Skin of body (tissue), 2 donors: Measurements from ENCODE around the gene BSPRY. TPM values are rescaled to one million over a fixed set of nuclear protein-coding genes. Genes with fewer than 3 reads are reported as not detected.
"Not testable (repeated sequence)": the region's sequence is repeated elsewhere in the genome, so short reads cannot be mapped to it uniquely, and the experiment has no call there.

Source experiments
- DNase-seq: peaks from one replicate; lab custom pipeline; 2025; lab: John Stamatoyannopoulos, UW
- total RNA-seq: library from RNA; depleted of rRNA; stranded (reverse); fragments of >200 nt; gene quantifications from one replicate; pipeline ENCODE4 v1.2.3, GENCODE V29; 2014

The BSPRY gene
- total RNA-seq, 1 donor from 2014 or later = 3.9 TPM

DNA sequence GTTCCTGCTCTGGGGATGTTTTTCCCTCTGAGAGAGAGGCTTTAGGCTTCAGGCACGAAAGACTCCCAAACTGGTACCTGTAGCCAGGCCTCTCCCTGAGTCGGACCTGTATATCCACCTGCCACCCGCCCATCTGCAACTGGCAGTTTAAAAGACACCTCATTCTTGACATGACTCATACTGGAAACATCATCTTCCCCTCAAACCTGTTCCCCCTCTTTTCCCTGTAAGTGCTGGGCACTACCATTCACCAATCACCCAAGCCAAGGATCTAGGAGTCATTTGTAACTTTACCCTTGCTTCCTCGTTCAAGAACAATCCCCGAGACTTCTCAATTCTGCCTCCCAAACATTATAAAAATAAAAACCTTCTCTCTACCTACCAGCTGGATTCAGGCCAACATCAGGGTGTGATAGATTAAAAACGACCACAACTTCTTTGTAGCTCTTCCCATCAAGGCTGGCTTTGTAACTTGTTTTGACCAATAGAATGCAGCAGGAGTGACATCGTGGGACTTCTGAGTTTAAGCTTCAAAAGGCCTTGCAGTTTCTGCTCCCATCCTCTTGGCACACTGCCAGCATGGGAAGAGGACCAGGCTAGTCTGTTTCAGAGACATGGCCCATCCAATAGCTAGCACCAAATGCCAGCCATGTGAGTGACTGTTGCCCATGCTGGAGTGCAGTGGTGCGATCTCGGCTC is 7.5 kb upstream of the BSPRY start:
- DNase-seq = peak; percentile 4

DNA sequence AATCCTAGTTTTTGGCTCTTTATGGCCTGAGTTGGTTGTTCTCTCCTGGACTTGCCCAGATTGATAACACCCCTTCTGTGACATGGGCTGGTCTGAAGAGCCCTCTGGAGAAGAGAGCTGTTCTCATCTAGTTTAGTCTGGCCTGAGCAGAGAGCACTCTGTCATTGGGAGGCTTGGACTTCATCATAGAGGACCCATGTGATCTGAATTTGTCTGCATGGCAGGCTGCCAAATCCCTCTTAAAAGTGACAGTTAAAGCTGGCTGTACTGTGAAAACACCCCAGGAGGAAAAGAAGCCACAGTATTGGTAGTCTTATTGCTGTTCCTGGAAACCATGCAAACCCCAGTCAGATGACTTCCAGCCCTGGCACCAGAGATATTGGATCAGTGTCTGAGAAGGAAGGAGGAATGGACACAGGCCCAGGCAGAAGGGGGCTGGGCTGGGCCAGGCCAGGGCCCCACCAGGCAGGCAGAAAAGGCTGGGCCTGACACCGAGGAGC is 5.6 kb upstream of the BSPRY start:
- DNase-seq = peak; percentile 53

DNA sequence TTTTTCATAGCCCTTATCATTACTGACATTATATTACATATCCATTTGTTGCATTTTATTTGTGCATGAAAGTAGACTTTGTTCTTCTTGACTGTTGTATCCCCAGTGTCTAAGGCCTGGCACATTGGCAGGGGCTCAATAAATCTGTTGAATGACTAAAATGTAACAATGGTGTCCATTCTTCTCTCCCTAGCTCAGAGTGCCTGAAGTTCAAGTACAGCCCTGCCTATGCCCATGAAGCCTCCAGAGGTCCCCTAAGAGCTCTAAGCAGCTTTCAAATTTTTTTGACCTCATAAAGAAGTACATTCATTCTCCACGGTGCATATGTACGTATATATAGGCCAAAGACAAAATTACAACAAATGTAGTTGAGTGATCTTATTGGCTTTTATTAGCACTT is 4.2 kb upstream of the BSPRY start:
- no peak for DNase-seq

DNA sequence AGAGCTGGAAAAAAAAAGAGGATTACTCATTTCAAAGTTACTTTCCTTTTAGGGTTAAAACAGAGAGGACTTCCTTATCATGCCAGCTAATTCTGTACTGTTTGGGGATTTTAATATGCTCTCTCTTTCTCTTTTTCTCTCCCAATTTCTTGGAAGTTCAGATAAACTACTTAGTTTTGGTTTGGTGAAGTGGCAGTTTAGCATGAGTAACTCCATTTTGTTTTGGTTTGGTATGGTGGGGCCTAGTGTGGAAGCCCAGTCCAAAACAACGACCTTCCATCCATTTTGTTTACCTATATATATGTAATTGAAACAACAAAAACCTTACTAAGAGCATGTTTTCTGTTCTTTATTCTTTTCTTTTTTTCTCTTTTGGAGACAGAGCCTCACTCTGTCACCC is 3.7 kb upstream of the BSPRY start:
- no peak for DNase-seq

DNA sequence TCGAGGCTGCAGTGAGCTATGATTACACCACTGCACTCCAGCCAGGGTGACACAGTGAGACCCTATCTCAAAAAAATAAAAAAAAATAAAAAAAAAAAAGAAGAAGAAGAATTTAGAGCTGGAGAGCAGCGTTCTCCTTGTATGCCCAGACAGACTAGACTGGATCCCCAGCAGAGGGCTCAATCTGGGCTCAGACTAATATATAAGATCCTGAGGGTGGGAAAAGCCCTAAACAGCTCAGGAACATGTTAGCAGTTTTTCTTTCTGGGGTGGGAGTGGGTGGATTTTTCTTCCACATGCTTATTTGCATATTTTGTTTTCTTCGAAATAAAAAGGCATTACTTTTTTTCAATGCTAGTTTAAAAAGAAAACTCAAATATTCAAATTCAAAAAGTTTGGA is 904 bp upstream of the BSPRY start:
- no peak for DNase-seq

DNA sequence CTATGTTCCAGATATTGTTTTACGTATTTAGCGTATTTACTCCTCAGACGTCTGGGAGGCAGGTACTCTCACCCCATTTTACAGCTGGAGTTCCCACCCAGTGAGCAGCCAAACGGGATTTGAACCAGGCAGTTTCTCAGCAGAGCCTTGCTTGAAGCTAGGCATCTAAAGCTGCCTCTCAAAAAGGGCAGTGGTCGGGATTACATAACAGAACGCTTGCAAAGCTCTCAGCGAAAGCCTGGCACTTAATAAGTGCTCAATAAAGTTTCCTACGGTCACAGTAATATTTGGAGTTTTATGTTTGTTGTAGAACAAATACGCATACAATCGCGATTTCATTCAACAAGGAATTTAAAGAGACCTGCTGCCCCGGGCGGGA is 286 bp upstream of the BSPRY start:
- no peak for DNase-seq

DNA sequence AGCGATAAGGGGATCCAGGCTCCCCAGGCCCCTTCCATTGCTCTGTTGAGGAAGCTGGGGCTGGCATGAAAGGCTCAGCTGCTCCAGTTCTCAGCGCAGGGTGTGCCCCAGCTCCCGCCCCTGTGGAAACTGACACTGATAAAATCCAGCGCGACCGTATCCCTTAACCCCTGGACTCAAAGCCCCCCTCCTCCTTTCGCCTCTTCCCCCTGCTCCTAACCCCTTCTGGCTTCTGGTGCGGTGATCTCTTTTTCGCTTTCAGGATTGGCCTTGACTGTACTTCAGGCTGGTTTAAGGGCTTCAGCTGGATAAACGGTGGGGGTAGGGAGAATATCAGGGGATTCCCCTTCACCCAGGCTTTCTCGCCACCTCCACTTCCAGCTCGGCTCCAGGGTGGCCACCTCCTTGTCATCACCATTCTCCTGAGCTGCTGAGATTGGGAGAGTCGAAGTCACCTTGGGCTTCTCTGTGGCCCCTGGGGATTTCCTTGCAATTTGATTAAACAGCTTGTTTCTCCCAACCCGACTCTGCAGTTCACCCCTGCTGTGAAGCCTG is 843 bp downstream of the BSPRY start:
- no peak for DNase-seq

DNA sequence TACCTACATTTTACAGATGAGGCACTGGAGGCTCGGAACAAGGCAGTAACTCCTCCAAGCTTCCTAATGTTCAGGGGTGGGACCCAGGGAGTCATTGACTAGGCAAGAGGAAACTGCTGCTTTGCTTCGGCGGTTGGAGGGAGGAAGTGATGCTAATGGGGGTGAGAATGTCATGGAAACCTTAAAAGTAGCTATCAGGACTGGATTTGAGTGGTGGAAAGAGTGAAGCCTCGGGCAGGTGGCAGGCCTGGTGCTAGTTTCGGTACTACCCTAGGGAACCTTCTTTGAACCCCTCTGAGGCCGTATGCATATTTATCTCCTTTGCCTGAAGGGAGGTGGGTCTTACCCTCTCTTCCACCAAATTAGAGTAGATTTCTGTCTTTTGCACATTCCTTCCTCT is 1.6 kb downstream of the BSPRY start:
- no peak for DNase-seq

DNA sequence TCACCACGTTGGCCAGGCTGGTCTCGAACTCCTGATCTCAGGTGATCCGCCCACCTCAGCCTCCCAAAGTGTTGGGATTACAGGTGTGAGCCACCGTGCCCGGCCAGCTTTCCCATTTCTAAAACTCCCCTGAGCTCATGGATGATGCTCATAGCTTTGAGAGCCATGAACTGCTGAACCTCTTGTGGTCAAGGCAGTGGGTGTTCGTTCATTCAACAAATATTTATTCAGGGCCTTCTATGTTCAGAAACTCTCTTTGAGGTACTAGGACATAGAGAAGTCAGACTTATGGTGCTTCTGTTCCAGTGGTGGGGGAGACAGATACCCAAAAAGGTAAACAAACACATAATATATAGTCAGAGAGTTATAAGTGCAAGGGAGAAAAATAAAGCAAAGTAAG is 2.7 kb downstream of the BSPRY start:
- no peak for DNase-seq

DNA sequence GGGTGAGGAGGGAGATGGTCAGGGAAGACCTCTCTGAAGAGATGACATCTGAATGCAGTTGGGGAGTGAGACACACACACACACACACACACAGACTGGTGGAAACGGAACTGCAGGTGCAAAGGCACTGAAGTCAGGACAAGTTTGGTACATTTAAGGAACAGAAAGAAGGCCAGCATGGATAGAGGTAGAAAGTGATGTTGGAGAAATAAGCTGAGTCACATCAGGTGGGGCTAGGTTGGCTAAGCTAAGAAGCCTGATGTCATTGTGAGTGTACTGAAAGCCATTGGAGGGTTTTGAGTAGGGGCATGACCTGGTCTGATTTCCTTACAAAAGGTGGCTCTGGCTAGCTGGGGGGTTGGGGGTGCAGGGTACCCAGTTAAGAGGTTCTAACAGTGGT is 3.1 kb downstream of the BSPRY start:
- no peak for DNase-seq

DNA sequence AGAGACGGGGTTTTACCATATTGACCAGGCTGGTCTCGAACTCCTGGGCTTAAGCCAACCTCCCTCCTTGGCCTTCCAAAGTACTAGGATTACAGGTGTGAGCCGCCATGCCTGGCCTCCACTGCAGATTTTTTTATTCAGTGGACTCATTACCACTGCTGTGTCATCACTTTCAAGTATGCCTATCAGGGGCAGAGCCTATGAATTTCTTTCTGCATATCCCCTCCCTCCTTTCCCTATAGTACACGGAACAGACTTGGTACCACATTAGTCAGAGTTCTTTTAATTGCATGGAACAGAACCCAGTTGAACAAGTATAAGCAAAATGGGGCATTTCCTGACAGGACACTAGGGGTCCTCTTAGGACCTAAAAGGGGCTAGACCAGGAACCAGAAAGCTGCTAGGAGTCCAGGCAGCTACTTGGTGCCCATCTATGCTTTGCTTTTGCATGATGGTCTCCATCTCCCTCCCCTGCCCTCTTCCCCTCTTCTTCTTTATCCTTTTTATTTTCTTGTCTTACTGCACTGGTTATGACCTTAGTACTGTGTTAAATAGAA is 5.8 kb downstream of the BSPRY start:
- no peak for DNase-seq

DNA sequence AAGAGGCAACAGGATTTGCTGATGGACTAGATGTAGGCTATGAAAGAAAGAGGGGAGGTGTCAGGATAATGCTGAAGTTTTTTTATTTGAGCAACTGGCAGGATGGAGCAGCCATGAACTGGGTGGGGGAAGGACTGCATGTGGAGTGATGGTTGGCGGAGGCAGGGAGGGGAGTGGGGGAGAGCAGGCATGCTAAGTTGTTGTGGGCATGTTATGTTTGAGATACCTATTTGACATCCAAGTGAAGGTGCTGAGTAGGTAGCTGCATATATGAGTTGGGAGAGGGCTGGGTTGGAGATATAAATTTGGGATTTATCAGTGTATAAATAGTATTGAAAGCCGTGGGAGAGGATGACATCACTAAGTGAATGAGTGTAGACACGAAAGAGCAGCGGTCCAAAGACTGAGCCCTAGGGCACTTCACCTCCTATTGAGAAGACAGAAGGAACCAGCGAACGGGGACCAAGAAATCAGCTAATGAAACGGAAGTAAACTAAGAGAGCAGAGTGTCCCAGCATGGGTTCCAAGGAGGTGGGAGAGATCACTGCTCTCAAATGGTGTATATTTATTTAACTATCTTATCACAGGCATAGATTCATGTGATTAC is 7.4 kb downstream of the BSPRY start:
- DNase-seq = no peak

DNA sequence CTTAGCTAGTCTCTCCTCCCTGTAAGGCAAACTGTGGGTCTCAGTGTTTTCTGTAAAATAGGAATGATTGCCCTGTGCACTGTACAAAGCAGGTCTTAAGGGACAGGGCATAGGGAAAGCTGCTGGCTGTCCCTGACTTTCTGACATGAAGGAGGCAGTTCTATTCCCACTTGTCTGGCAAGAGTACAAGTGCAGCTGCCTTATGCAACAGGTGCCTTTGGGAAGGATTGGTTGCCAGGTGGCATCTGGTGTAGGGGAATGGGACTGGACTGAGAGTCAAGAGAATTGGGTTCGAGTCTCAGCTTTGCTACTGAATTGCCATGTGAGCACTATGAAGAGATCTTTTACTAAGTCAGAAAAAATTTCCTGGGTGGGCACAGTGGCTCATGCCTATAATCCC is 10.0 kb downstream of the BSPRY start:
- no peak for DNase-seq

DNA sequence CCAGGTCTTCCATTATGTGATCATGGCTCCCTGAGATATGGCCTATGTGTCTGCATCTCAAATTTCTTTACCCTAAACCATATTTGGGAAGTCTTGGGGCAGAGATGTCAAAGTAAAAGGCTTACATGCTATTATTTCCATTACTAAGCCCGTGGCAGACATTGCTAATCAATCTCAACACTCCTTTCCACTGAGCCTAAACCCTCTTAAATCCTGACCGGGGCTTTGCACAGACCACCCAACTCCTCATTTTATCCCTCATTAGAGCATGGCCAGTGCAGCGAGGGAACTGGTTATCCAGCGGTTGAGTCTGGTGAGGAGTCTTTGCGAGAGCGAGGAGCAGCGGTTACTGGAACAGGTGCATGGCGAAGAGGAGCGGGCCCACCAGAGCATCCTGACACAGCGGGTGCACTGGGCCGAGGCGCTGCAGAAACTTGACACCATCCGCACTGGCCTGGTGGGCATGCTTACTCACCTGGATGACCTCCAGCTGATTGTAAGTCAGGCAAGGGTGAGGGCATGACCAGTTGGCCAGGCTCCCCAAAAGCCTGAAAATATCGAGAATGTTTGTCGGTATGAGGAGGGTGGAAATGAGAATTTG is 11.0 kb downstream of the BSPRY start:
- DNase-seq = no peak

DNA sequence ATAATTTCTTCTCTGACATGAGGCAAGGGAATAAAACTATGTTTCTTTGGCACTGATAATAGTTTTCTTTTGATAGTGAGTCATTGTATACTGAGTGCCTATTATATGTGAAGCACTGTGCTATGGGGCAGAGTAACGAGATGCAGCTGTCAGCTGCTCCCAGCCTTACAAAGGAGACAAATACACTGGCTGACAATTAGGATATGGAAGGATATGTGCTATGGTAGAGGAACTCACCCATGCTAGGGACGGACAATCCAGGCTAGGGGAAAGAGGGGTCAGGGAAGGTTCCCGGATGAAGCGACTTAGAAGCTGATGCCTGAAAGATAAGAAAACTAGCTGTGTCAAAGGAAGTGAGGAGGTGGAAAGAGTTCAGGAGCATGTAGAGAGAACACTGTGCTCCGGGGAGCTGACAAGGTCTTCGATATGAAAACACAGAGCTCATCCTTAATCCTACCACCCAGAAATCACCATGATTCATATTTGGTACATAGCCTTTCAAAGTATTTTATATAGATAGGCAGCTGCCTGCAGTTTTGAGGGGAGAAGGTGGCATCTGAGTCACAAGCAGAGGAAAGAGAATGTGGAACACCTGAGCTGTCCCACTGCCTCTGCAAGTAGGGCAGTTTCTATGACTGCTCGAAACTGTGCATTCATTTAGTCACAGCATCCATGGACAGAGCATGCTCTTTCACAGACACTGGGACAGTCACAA is 12.1 kb downstream of the BSPRY start:
- DNase-seq = no peak

DNA sequence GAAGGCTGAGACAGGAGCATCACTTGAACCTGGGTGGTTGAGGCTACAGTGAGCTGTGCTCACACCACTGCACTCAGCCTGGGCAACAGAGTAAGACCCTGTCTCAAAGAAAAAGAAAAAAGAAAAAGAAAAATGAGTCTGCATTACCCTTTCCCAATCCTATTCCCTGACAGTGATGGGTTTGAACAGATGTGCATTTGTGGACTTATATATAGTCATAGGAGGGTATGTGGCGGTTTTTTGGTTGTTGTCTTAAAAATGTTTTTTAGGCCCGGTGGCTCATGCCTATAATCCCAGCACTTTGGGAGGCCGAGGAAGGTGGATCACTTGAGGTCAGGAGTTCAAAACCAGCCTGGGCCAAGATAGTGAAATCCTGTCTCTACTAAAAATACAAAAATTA is 14.0 kb downstream of the BSPRY start:
- no peak for DNase-seq

DNA sequence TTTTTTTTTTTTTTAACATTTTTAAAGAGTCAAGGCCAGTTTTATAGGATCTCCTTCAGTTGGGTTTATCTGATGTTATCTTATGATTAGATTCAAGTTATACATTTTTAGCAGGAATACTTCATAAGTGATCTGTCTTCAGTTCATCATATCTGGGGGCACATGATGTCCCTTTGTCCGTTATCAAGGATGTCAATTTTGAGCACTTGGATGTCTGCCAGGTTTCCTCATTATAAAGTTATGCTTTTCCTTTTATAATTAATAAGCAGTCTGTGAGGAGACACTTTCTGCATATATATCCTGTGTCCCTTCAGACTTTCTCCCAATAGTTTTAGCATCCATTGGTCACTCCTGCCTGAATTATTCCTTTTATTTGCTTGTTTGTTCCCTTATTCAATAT is 15.6 kb downstream of the BSPRY start:
- DNase-seq = no peak

DNA sequence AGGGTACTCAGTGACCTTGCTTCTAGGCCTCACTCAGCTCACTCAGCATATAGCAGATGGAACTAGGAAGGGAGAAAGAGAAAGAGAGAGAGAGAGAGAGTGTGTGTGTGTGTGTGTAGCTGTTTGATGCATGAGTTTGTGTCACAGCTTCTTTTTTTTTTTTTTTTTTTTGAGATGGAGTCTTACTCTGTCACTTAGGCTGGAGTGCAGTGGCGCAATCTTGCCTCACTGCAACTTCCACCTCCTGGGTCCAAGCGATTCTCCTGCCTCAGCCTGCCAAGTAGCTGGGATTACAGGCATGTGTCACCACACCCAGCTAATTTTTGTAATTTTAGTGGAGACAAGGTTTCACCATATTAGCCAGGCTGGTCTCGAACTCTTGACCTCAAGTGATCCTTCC is 16.3 kb downstream of the BSPRY start:
- not testable (repeated sequence) for DNase-seq

DNA sequence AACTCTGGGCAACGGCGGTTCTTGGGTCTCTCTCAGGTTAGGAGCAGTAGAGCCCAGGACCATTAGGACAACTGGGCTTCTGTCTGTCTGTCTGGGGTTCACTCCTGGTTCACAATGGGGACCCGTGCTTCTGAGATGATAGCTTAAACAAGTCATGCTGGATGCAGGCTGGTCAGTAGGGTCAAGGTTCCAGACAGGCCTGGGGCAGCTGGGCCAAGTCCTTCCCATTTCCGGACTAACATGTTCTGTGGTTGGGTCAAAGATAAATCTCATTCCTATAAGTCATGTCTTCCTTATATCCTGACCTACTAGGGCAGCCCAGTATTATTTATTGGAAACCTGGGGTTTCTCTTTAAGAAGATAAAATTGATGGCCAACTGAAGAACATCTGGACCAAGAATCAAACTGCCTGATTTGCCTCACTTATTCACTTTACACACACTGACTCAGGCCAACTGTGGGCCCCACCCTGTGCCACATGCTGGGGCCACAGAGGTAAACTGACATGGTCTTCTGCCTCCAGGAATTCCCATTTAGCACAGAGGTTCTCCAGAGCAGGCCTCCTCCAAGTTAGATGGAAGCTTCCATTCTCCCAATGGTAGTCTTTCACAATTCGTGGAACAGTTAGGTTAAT is 19.1 kb downstream of the BSPRY start:
- DNase-seq = no peak

DNA sequence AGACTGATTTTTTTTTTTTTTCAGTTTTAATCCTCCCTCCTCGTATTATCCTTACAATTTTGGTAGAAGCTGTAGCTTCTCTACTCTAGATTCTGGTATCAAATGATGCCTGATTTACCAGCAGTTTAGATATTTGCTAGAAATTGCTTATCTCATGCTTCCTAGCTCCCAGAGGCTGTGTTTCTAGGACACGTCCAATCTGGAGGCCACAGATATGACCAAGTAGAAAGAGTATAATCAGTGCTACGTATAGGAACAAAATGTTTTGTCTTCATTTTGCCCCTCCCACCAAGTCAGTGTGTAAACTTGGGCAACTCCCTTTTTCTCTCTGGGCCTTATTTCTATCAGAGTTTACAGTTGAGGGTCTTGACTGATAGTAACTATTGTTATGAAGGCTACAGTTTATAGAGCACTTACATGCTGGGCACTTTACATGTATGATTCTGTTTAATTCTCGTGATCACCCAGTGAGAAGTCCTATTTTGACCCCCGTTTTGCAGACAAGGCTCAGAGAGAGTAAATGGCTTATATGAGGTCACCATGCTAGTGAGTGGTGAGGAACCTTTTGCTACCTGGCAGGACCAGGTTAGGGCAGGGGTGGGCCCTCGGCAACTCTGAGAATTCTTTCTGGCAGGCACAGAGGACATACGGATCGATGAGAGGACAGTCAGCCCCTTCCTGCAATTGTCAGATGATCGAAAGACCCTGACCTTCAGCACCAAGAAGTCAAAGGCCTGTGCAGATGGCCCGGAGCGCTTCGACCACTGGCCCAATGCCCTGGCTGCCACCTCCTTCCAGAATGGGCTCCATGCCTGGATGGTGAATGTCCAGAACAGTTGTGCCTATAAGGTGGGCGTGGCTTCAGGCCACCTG is 19.9 kb downstream of the BSPRY start:
- DNase-seq = no peak

DNA sequence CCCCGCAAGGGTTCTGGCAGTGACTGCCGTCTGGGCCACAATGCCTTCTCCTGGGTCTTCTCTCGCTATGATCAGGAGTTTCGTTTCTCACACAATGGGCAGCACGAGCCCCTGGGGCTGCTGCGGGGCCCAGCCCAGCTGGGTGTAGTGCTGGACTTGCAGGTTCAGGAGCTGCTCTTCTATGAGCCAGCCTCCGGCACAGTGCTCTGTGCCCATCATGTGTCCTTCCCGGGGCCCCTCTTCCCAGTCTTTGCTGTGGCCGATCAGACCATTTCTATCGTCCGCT is 20.5 kb downstream of the BSPRY start:
- no peak for DNase-seq
